ENCODE data around the gene STOML1. TPM values are rescaled to one million over a fixed set of nuclear protein-coding genes. Genes with fewer than 3 reads are reported as not detected.

The STOML1 gene
- polyA plus RNA-seq (2012; ENCODE audit: missing spikeins) = 5.9 TPM

- FAIRE-seq = peak; percentile 95
Measured at GRCh38 chr15:73991726-73992593, at the start of gene STOML1. TSS of gene STOML1 (minus strand) at chr15:73992295. CDS start at chr15:73992223, 72 bp downstream.

GRCh38 chr15:74041311-74041756 is 49.2 kb upstream of the STOML1 start:
- no peak for DNase-seq (ENCODE audit: insufficient read length)
- no peak for FAIRE-seq
- TF ChIP-seq TAF1 (IDR thresholded peaks at IDR 0.05; ENCODE audit: borderline replicate concordance, low read depth, low read length) (no peak), POLR2AphosphoS5 (IDR thresholded peaks at IDR 0.05; ENCODE audit: low read depth, low read length) (no peak), POLR2A (IDR thresholded peaks at IDR 0.05; ENCODE audit: low read depth, low read length) (no peak)

More at GRCh38 chr15:73991726-73992593, at the start of gene STOML1:
- peak; percentile 61; the same call in 1 of the 2 replicates for TF ChIP-seq POLR2AphosphoS5 (IDR thresholded peaks at IDR 0.05; ENCODE audit: low read depth, low read length)
- peak; percentile 72; the same call in 1 of the 2 replicates for TF ChIP-seq POLR2A (IDR thresholded peaks at IDR 0.05; ENCODE audit: low read depth, low read length)
- peak; percentile 72 for TF ChIP-seq TAF1 (IDR thresholded peaks at IDR 0.05; ENCODE audit: borderline replicate concordance, low read depth, low read length)
- DNase-seq (ENCODE audit: insufficient read length) = peak; percentile 95

- FAIRE-seq (no peak), DNase-seq (ENCODE audit: insufficient read length) (no peak)
- TF ChIP-seq POLR2A (IDR thresholded peaks at IDR 0.05; ENCODE audit: low read depth, low read length) = no peak
- TF ChIP-seq TAF1 (IDR thresholded peaks at IDR 0.05; ENCODE audit: borderline replicate concordance, low read depth, low read length) = no peak
- TF ChIP-seq POLR2AphosphoS5 (IDR thresholded peaks at IDR 0.05; ENCODE audit: low read depth, low read length) = no peak
Measured at GRCh38 chr15:74040109-74040850, 48.2 kb upstream of the STOML1 start.

- DNase-seq (ENCODE audit: insufficient read length) (no peak), FAIRE-seq (no peak)
- TF ChIP-seq POLR2A (IDR thresholded peaks at IDR 0.05; ENCODE audit: low read depth, low read length) (no peak), POLR2AphosphoS5 (IDR thresholded peaks at IDR 0.05; ENCODE audit: low read depth, low read length) (no peak), TAF1 (IDR thresholded peaks at IDR 0.05; ENCODE audit: borderline replicate concordance, low read depth, low read length) (no peak)
Measured at GRCh38 chr15:74039656-74040010, 47.5 kb upstream of the STOML1 start.

GRCh38 chr15:74038707-74039655 is 46.9 kb upstream of the STOML1 start:
- no peak for DNase-seq (ENCODE audit: insufficient read length)
- no peak for FAIRE-seq
- no peak for TF ChIP-seq TAF1 (IDR thresholded peaks at IDR 0.05; ENCODE audit: borderline replicate concordance, low read depth, low read length)
- no peak for TF ChIP-seq POLR2AphosphoS5 (IDR thresholded peaks at IDR 0.05; ENCODE audit: low read depth, low read length)
- TF ChIP-seq POLR2A (IDR thresholded peaks at IDR 0.05; ENCODE audit: low read depth, low read length) = no peak

GRCh38 chr15:74037171-74038117 is 45.3 kb upstream of the STOML1 start:
- TF ChIP-seq POLR2AphosphoS5 (IDR thresholded peaks at IDR 0.05; ENCODE audit: low read depth, low read length) = no peak
- TF ChIP-seq TAF1 (IDR thresholded peaks at IDR 0.05; ENCODE audit: borderline replicate concordance, low read depth, low read length) = no peak

GRCh38 chr15:74036271-74037170 is 44.4 kb upstream of the STOML1 start:
- FAIRE-seq (no peak), DNase-seq (ENCODE audit: insufficient read length) (no peak)
- TF ChIP-seq POLR2AphosphoS5 (IDR thresholded peaks at IDR 0.05; ENCODE audit: low read depth, low read length) = peak; percentile 18; the same call in 1 of the 2 replicates
- TF ChIP-seq TAF1 (IDR thresholded peaks at IDR 0.05; ENCODE audit: borderline replicate concordance, low read depth, low read length) = no peak
- no peak for TF ChIP-seq POLR2A (IDR thresholded peaks at IDR 0.05; ENCODE audit: low read depth, low read length)

More at GRCh38 chr15:74037171-74038117, 45.3 kb upstream of the STOML1 start:
- no peak for DNase-seq (ENCODE audit: insufficient read length)
- no peak for FAIRE-seq

- TF ChIP-seq POLR2A (IDR thresholded peaks at IDR 0.05; ENCODE audit: low read depth, low read length) = no peak
- no peak for TF ChIP-seq POLR2AphosphoS5 (IDR thresholded peaks at IDR 0.05; ENCODE audit: low read depth, low read length)
- TF ChIP-seq TAF1 (IDR thresholded peaks at IDR 0.05; ENCODE audit: borderline replicate concordance, low read depth, low read length) = no peak
- FAIRE-seq = no peak
Measured at GRCh38 chr15:74035121-74036017, 43.3 kb upstream of the STOML1 start.

More at GRCh38 chr15:74035121-74036017, 43.3 kb upstream of the STOML1 start:
- no peak for DNase-seq (ENCODE audit: insufficient read length)

All from GM12892 (cell line).